Measurements from ENCODE around the gene GZMA. TPM values are rescaled to one million over a fixed set of nuclear protein-coding genes. Genes with fewer than 3 reads are reported as not detected.

The GZMA gene
- total RNA-seq, 4 donors from 2014 or later, result 0.40 to 3.1 (median 0.89) TPM

GRCh38 chr5:55143624-55144023 lies 41.2 kb downstream of the GZMA start:
- no peak overlapping the region for H3K4me3 ChIP-seq
- H3K27ac ChIP-seq (replicated peaks in 1 of 4), result no peak overlapping the region
- no peaks in the 10 kb centered on the region for H3K9me3 ChIP-seq
- intact Hi-C loops (cut with DNase I), result no loop called here
- TF ChIP-seq POLR2A (IDR thresholded peaks at IDR 0.05; ENCODE audit: low read depth) (no peak), CTCF (IDR thresholded peaks at IDR 0.05) (no peak), EP300 (IDR thresholded peaks at IDR 0.05) (no peak), POLR2AphosphoS5 (IDR thresholded peaks at IDR 0.05) (no peak)
- H3K4me1 ChIP-seq, result peaks cover 0 to 4% (median 0%) of the 10 kb centered on the region in 4 donors
- H3K27me3 ChIP-seq, result peaks cover 0 to 6% (median 3%) of the 10 kb centered on the region in 4 donors
- DNase-seq (ENCODE audit: extremely low spot score), result peak; percentile 8
- WGBS, result 50% methylated on average over 4 of the region's 4 CpGs
- H3K36me3 ChIP-seq, result no peaks in the 10 kb centered on the region

DNA sequence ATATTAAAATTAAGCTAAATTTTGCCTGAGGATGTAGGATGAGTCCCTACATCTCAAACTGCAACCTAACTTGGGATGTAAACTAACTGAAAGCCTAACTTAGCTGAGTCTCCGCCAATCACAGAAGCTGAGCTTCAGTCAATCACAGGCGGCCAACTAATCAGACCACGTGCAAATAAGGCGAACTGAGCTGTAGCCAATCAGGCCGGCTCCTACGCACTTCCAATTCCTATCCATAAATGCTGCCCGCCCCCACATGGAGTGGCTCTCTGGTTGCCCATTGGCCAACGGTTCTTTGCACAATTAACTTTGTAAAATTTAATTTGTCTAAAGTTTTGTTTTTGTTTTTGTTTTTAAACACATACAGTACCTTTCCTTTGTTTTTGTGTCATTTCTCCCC lies 43.6 kb downstream of the GZMA start:
- DNase-seq (ENCODE audit: extremely low spot score), result no peak
- 88% methylated on average over 8 of the region's 8 CpGs for WGBS
- Histone ChIP-seq H3K9me3 (no peaks in the 10 kb centered on the region), H3K4me1 (peaks cover 0 to 4% (median 0%) of the 10 kb centered on the region in 4 donors), H3K27ac (replicated peaks in 1 of 4) (no peak overlapping the region), H3K27me3 (peaks cover 0 to 15% (median 4%) of the 10 kb centered on the region in 4 donors), H3K36me3 (no peaks in the 10 kb centered on the region), H3K4me3 (no peak overlapping the region)
- intact Hi-C loops (cut with DNase I), result no loop called here
- TF ChIP-seq CTCF (IDR thresholded peaks at IDR 0.05) (no peak), POLR2A (IDR thresholded peaks at IDR 0.05; ENCODE audit: low read depth) (no peak), EP300 (IDR thresholded peaks at IDR 0.05) (no peak), POLR2AphosphoS5 (IDR thresholded peaks at IDR 0.05) (no peak)

GRCh38 chr5:55146543-55147151 lies 44.2 kb downstream of the GZMA start:
- intact Hi-C loops (cut with DNase I), result no loop called here
- DNase-seq (ENCODE audit: extremely low spot score), result peak; percentile 92
- Histone ChIP-seq H3K27ac (replicated peaks in 1 of 4) (no peak overlapping the region), H3K4me3 (no peak overlapping the region), H3K4me1 (peaks cover 0 to 4% (median 0%) of the 10 kb centered on the region in 4 donors), H3K27me3 (peaks cover 0 to 17% (median 4%) of the 10 kb centered on the region in 4 donors), H3K9me3 (no peaks in the 10 kb centered on the region), H3K36me3 (no peaks in the 10 kb centered on the region)
- TF ChIP-seq POLR2AphosphoS5 (IDR thresholded peaks at IDR 0.05) (no peak), CTCF (IDR thresholded peaks at IDR 0.05) (peak; percentile 76 to 92 (median 82)), POLR2A (IDR thresholded peaks at IDR 0.05; ENCODE audit: low read depth) (no peak), EP300 (IDR thresholded peaks at IDR 0.05) (no peak)
- 6% methylated on average over 11 of the region's 11 CpGs for WGBS

GRCh38 chr5:55149308-55149795 lies 46.9 kb downstream of the GZMA start:
- peaks cover 0 to 4% (median 0%) of the 10 kb centered on the region in 4 donors for H3K4me1 ChIP-seq
- no peaks in the 10 kb centered on the region for H3K36me3 ChIP-seq
- H3K4me3 ChIP-seq, result no peak overlapping the region
- H3K9me3 ChIP-seq, result no peaks in the 10 kb centered on the region
- WGBS, result 71% methylated on average over 2 of the region's 2 CpGs
- intact Hi-C loops (cut with DNase I), result no loop called here
- TF ChIP-seq POLR2AphosphoS5 (IDR thresholded peaks at IDR 0.05) (no peak), CTCF (IDR thresholded peaks at IDR 0.05) (no peak), EP300 (IDR thresholded peaks at IDR 0.05) (no peak), POLR2A (IDR thresholded peaks at IDR 0.05; ENCODE audit: low read depth) (no peak)
- DNase-seq (ENCODE audit: extremely low spot score), result peak; percentile 55
- H3K27ac ChIP-seq (replicated peaks in 1 of 4), result no peak overlapping the region
- H3K27me3 ChIP-seq, result peaks cover 0 to 22% (median 4%) of the 10 kb centered on the region in 4 donors

Measured in esophagus muscularis mucosa (tissue), 4 donors.